Right lobe of liver (tissue), 6 donors: ENCODE results near the gene PLIN4. TPM values are rescaled to one million over a fixed set of nuclear protein-coding genes. Genes with fewer than 3 reads are reported as not detected.

ENCODE experiments used
- ATAC-seq, 4 donors: fragments of 200-7000 bp; cut with Tn5 transposase; one replicate each; pipeline ENCODE4 v1.9.1; 2020; ENCODE audit warnings: mild to moderate bottlenecking in 4 of 4, moderate library complexity in 4 of 4
- DNase-seq, 3 donors: peaks; one replicate each; pipeline ENCODE4 v3.0.0-alpha.2; 2020
- H3K27ac ChIP-seq, 3 donors: fragments of 200-600 bp; one replicate each; pipeline ENCODE4 v1.8.0; 2022
- H3K27me3 ChIP-seq, 2 donors: fragments of 200-600 bp; one replicate each; pipeline ENCODE4 v1.8.0; 2022
- H3K36me3 ChIP-seq, 4 donors: fragments of 200-600 bp; sonication (generic) in 1 of 4; one replicate each; pipeline versions ENCODE4 v1.5.1 to v1.8.0; 2017 to 2022; ENCODE audit warnings: control low read depth in 1 of 4
- H3K4me1 ChIP-seq, 4 donors: fragments of 200-600 bp; sonication (generic) in 1 of 4; one replicate each; pipeline versions ENCODE4 v1.5.1 to v1.8.0; 2017 to 2022; ENCODE audit warnings: control low read depth in 1 of 4
- H3K4me3 ChIP-seq, 3 donors: fragments of 200-600 bp; one replicate each; pipeline ENCODE4 v1.8.0; 2022
- H3K9me3 ChIP-seq, 4 donors: fragments of 200-600 bp; sonication (generic) in 1 of 4; one replicate each; pipeline versions ENCODE4 v1.5.1 to v1.8.0; 2017 to 2022; ENCODE audit warnings: control low read depth in 1 of 4
- POLR2A ChIP-seq: fragments of 450-650 bp; IDR thresholded peaks from one replicate; pipeline ENCODE4 v1.6.1; 2017; ENCODE audit warnings: antibody characterized with exemption, mild to moderate bottlenecking
- WGBS: methylation state at CpG from one replicate; pipeline ENCODE4 v1.1.6; 2018; ENCODE audit warnings: low coverage, low lambda C conversion rate; ENCODE audit not compliant: insufficient coverage; ENCODE audit errors: missing lambda C conversion rate; 5-methylcytosine and 5-hydroxymethylcytosine counted together
- intact Hi-C, 2 donors: fragments of 100-400 bp; cut with DNase I; formaldehyde crosslinking; loops; one replicate each; pipeline versions ENCODE4 v1.11.2 to v1.14.1; 2022
- total RNA-seq, 6 experiments: library from RNA; depleted of rRNA in 2 of 6; stranded (reverse); fragments of >200 nt in 2 of 6; fragmentation: NEBNext Ultra II Directional in 3 of 6; extraction: Animal tissue kit (Norgen Biotek cat#: 25700) in 3 of 6; gene quantifications; one replicate each; pipeline versions ENCODE4 v1.1.0 to v1.2.4, GENCODE V29; 2016 to 2023
- TF ChIP-seq, protein P1 (sequence below), 4 donors: fragments of 200-600 bp in 3 of 4; fragments of 450-650 bp in 1 of 4; IDR thresholded peaks; one replicate each; pipeline versions ENCODE4 v1.5.1 to v1.8.0; 2016 to 2022; ENCODE audit warnings: antibody characterized with exemption in 4 of 4, mild to moderate bottlenecking in 2 of 4
- donor health status: DM: no; HTN: yes; CAD: no.
- donor health status: DM: no; HTN: no; CAD: no.
- donor health status: DM: no; HTN: no; CAD: no.
- donor health status: DM: no; HTN: yes; CAD: no.
- donor health status: DM: no; HTN: yes; CAD: no.

PLIN4 gene
- total RNA-seq, 6 experiments from 2014 or later: 28.4 to 51.2 (median 39.3) TPM

DNA sequence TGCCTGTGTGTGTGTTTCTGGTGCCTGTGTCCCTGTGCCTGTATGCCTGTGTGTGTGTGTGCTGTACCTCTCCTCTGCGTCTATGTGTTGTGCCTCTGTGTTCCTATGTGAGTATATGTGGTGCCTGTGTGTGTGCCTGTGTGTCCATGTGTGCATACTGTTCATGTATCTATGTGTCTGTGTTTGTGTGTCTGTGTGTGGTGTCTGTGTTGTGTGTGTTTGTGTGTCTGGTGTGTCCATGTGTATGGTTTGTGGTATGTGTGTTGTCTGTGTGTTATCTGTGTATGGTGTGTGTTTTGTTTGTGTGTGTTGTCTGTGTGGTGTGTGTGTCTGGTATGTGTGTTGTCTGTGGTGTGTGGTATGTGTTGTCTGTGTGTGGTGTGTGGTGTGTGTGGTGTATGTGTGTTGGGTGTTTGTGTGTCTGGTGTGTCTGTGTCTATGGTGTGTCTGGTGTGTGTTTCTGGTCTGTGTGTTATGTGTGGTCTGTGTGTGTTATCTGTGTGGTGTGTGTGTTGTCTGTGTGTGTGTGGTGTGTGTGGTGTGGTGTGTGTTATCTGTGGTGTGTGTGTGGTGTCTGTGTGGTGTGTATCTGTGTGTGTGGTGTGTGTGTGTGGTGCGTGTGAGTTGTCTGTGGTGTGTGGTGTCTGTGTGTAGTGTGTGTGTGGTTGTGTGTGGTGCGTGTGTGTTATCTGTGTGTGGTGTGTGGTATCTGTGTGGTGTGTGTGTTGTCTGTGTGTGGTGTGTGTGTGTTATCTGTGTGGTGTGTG lies 25.8 kb downstream of the PLIN4 start:
- WGBS: 78% methylated on average over 1 of the region's 3 CpGs
- ATAC-seq (no peak), DNase-seq (no peak)
- H3K4me1 ChIP-seq: no peaks in the 10 kb centered on the region
- peaks cover 0 to 16% (median 6%) of the 10 kb centered on the region in 4 donors for H3K36me3 ChIP-seq
- TF ChIP-seq, protein P1, sequence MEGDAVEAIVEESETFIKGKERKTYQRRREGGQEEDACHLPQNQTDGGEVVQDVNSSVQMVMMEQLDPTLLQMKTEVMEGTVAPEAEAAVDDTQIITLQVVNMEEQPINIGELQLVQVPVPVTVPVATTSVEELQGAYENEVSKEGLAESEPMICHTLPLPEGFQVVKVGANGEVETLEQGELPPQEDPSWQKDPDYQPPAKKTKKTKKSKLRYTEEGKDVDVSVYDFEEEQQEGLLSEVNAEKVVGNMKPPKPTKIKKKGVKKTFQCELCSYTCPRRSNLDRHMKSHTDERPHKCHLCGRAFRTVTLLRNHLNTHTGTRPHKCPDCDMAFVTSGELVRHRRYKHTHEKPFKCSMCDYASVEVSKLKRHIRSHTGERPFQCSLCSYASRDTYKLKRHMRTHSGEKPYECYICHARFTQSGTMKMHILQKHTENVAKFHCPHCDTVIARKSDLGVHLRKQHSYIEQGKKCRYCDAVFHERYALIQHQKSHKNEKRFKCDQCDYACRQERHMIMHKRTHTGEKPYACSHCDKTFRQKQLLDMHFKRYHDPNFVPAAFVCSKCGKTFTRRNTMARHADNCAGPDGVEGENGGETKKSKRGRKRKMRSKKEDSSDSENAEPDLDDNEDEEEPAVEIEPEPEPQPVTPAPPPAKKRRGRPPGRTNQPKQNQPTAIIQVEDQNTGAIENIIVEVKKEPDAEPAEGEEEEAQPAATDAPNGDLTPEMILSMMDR (IDR thresholded peaks at IDR 0.05): no peak
- TF ChIP-seq POLR2A: no peak
- intact Hi-C loops: loop anchor here in 1 of 2 donors (10.0 kb wide), 1 partner anchor 228 kb away; no protein-coding TSS in a partner anchor
- H3K4me3 ChIP-seq: no peak overlapping the region
- no peak overlapping the region for H3K27ac ChIP-seq
- no peaks in the 10 kb centered on the region for H3K27me3 ChIP-seq
- no peaks in the 10 kb centered on the region for H3K9me3 ChIP-seq

DNA sequence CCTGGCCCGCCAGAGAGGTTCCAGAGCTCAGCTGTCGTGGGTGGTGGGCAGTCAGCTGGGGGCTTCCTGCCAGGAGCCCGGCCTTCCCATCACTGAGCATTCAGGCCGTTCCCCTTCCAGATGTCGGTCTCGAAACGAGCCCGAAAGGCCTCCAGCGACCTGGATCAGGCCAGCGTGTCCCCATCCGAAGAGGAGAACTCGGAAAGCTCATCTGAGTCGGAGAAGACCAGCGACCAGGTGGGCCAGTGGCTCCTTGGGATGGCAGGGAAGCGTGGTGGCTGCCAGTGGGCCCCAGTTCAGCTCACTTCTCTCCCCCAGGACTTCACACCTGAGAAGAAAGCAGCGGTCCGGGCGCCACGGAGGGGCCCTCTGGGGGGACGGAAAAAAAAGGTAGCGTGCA lies 26.8 kb downstream of the PLIN4 start:
- WGBS: no CpG with 5 or more reads among the region's 21 CpGs
- TF ChIP-seq, protein P1 (IDR thresholded peaks at IDR 0.05): no peak
- TF ChIP-seq POLR2A: no peak
- no peaks in the 10 kb centered on the region for H3K27me3 ChIP-seq
- no peak for ATAC-seq
- no peak overlapping the region for H3K4me3 ChIP-seq
- H3K9me3 ChIP-seq: no peaks in the 10 kb centered on the region
- intact Hi-C loops: loop anchor here in 1 of 2 donors (10.0 kb wide), 1 partner anchor 227 kb away; no protein-coding TSS in a partner anchor
- no peak overlapping the region for H3K27ac ChIP-seq
- DNase-seq: no peak
- H3K36me3 ChIP-seq: peaks cover 0 to 16% (median 6%) of the 10 kb centered on the region in 4 donors
- no peaks in the 10 kb centered on the region for H3K4me1 ChIP-seq

DNA sequence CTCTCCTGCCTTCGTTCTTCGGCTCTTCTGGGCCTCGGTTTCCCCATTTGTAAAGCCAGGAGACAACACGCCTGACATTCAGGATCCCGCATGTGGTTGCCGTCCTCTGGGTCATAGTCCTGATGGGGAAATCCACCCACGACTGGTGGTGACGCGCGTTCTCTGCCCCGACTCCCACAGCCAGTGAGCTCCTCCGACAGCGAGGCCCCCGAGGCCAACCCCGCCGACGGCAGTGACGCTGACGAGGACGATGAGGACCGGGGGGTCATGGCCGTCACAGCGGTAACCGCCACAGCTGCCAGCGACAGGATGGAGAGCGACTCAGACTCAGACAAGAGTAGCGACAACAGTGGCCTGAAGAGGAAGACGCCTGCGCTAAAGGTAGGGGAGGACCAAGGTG lies 29.8 kb downstream of the PLIN4 start:
- H3K36me3 ChIP-seq: peaks cover 0 to 9% (median 3%) of the 10 kb centered on the region in 4 donors
- TF ChIP-seq, protein P1 (IDR thresholded peaks at IDR 0.05): no peak
- TF ChIP-seq POLR2A: no peak
- H3K27ac ChIP-seq: no peak overlapping the region
- 67% methylated on average over 3 of the region's 29 CpGs for WGBS
- no peaks in the 10 kb centered on the region for H3K9me3 ChIP-seq
- no peak overlapping the region for H3K4me3 ChIP-seq
- no peaks in the 10 kb centered on the region for H3K27me3 ChIP-seq
- no peaks in the 10 kb centered on the region for H3K4me1 ChIP-seq
- no peak for ATAC-seq
- DNase-seq: no peak
- intact Hi-C loops: no loop called here

DNA sequence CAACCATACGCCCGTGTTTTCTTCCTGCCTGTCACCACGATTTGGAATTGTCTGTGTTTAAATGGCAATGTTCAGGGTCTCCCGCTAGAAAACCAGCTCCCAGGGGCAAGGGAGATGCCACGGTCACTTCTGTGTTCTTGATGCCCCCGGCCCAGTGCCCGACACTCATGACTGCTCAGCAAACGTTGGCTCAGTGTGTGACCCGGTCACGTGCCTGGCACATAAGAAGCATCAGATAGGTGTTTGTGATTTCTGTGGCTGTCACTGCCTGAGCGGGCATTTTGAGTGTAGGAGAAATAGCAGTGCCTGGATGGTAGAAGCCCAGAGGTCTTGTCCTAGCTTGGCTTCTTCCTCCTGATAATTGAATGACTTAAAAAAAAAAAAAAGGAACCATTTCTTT lies 30.7 kb downstream of the PLIN4 start:
- Histone ChIP-seq H3K27ac (no peak overlapping the region), H3K4me1 (no peaks in the 10 kb centered on the region), H3K9me3 (no peaks in the 10 kb centered on the region), H3K36me3 (peaks cover 0 to 9% (median 3%) of the 10 kb centered on the region in 4 donors), H3K4me3 (no peak overlapping the region), H3K27me3 (no peaks in the 10 kb centered on the region)
- TF ChIP-seq, protein P1 (IDR thresholded peaks at IDR 0.05): no peak
- TF ChIP-seq POLR2A: no peak
- 78% methylated on average over 8 of the region's 11 CpGs for WGBS
- DNase-seq: no peak
- ATAC-seq: no peak
- intact Hi-C loops: no loop called here
